Activated effector memory CD4-positive, alpha-beta T cell treated with anti-CD3 and anti-CD28 coated beads, Interleukin-2, amount 50 U/mL, for 16 hours (primary cell): Measurements from ENCODE around the gene TLCD3A.
"Not testable (repeated sequence)": the region's sequence is repeated elsewhere in the genome, so short reads cannot be mapped to it uniquely, and the experiment has no call there.

Experiments used
- DNase-seq: peaks from one replicate; pipeline ENCODE4 v3.0.0-alpha.2; 2020

TLCD3A gene

GRCh38 chr17:708132-708531 is 24.3 kb upstream of the TLCD3A start:
- no peak for DNase-seq

DNA sequence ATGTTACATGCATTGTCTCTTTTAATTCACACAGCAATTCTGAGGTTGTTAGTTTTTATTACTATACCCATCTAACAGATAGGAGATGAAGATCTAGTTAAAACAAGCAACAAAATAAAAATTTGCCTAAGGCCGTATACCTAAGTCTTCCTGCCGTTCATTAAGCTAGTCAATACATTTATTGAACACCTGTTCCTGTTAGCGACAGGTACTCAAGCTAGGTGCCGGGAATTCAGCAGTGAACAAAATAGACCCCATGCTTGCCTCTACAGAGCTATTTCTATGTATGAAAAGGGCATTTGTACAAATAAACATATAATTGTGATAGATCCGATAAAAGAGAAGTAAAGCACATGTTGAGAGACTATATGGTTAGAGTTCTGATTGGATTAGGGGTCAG is 14.3 kb upstream of the TLCD3A start:
- DNase-seq, result no peak

DNA sequence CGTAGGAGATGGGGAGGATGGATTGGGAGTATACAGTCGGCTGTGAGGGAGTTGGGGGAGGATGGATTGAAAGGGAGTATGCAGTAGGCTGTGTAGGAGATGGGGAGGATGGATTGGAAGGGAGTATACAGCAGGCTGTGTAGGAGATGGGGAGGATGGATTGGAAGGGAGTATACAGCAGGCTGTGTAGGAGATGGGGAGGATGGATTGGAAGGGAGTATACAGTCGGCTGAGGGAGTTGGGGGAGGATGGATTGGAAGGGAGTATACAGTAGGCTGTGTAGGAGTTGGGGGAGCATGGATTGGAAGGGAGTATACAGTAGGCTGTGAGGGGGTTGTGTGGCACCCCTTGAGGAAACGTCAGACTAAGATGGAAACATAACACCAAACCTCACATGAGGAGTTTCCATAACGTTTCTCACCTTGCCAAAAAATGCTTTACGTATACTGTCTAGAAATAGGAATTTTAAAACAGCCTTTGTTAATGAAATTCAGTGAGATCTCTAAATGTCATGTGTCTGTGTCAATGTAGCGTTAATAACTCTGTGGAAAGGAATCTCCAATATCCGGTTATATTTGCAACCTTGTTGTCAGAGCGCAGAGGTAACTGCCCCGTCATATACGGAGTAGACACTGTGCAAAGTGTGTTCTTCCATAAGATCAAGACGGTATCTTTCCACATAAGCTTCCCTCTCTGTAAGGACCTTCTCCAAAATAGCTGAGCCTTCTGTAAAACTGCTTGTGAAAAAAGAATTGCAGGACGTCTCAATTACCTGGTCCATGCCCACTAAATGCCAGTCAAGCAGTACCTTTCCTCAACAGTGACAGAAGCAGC is 11.5 kb upstream of the TLCD3A start:
- no peak for DNase-seq

DNA sequence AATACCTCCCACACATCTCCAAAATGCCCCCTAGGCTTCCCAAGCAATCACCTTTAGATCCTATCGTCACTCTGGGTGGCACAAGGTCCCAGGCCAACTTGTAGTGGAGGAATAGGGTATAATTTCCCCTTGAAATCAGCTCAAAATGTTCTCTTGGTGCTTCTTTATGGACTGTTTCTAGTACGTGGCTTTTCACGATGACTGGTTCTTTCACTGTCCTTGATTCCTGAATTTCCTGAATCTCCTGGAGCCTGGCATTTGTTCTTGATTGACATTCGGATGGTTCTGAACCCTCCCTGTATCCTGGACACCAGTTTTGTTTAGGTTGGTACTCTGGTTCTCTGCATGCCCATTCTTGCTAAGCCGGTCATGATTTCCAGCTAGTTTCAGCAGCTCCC is 10.9 kb upstream of the TLCD3A start:
- no peak for DNase-seq

DNA sequence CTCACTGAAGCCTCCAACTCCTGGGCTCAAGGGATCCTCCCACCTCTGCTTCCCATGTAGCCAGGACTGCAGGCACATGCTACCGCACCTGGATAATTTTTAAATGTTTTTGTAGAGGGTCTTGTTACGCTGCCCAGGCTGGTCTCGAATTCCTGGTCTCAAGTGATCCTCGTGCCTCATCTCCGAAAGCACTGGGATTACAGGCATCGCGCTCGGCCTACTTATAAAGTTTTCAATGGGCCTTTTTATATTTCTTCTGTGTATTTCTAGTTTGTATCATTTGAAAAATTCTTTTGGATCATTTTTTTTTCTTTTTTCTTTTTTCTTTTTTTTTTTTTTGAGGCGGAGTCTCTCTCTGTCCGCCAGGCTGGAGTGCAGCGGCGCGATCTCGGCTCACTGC is 7.3 kb upstream of the TLCD3A start:
- DNase-seq, result no peak

DNA sequence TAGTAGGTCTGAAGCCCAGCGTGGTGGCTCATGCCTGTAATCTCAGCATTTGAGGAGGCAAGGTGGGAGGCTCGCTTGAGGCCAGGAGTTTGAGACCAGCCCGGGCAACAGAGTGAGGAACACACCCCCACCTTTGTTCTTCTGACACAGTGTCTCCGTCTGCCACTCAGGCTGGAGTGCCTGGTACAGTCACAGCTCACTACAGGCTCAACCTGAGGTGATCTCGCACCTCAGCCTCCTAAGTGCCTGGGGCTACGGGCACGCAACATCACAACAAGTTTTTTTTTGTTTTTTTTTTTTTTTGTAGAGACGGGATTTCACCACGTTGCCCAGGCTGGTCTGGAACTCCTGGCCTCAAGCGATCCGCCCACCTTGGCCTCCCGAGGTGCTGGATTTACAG is 6.7 kb upstream of the TLCD3A start:
- DNase-seq, result no peak

- no peak for DNase-seq
Measured at GRCh38 chr17:726271-726919, 6.0 kb upstream of the TLCD3A start.

GRCh38 chr17:728911-729310 is 3.5 kb upstream of the TLCD3A start:
- no peak for DNase-seq

DNA sequence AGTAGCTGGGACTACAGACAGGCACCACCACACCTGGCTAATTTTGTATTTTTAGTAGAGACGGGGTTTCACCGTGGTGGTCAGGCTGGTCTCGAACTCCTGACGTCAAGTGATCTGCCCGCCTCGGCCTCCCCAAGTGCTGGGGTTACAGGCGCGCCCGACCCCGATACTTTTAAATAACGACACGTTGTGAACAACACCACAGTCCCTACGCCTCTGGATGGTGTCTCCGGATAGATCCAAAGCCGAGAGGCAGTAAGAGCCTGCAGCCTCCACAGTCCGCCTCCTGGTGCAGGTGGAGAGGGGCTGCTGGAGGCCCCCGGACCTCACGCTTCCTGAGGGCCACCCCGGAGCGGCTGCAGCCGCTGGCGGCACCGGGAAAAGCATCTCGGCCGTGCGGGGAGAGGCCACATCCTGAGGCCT is 741 bp upstream of the TLCD3A start:
- no peak for DNase-seq

DNA sequence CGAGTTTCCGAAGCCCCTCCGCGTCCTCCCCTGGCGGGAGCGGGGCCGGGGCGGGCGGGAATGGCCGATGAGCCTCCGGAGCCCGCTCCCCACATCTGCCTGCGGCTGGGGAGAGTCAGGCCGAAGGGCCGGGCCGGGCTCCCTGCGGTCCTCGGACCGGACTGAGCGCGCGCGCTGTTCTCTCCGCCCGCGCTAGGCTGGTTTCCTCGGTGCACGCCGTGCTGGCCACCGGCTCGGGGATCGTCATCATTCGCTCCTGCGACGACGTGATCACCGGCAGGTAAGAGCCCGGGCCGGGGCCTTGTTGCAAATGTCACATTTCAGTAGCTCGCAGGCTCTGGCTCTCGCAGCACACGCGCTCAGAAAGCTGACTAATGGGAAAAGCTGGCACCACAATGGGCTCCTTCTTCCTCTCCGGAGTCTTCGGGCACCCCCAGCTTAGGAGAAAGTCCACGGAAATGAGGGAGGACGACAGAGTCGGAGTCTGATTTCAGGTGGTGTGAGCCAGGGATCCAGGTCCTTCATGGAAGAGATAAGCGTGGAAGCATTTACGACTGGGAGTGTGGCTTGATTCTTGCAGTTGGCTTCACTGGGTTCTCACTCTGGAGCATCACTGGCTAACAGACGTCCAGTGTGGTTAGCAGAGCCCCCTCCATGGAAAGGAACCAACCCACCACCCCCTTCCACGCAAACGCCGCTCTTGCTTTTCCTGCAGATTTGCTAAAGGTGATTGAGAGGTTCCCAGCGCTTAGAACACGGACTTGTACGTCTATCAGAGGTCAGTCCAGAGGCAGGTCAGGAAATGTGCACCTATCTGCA is 715 bp downstream of the TLCD3A start:
- DNase-seq, result peak; percentile 71

DNA sequence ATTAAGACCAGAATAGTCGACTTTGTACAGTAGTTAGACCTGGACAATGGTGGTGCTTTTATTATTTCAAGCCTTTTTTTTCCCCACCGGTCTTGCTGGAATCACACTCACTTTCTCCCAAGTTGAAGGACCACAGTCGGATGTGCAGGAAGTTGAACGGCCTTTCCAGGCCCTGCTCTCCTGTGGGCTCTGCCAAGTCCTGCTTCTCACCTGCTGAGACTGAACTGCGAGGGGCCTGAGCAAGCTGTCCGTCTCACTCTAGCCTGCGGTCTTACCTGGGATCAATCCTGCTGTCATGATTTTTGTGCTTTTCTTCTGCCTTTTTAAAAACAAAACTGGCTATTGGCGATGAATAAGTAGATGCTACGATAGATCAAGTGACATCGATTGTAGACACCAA is 1.3 kb downstream of the TLCD3A start:
- DNase-seq, result no peak

- DNase-seq, result no peak
Measured at GRCh38 chr17:737561-738113, 5.2 kb downstream of the TLCD3A start.

DNA sequence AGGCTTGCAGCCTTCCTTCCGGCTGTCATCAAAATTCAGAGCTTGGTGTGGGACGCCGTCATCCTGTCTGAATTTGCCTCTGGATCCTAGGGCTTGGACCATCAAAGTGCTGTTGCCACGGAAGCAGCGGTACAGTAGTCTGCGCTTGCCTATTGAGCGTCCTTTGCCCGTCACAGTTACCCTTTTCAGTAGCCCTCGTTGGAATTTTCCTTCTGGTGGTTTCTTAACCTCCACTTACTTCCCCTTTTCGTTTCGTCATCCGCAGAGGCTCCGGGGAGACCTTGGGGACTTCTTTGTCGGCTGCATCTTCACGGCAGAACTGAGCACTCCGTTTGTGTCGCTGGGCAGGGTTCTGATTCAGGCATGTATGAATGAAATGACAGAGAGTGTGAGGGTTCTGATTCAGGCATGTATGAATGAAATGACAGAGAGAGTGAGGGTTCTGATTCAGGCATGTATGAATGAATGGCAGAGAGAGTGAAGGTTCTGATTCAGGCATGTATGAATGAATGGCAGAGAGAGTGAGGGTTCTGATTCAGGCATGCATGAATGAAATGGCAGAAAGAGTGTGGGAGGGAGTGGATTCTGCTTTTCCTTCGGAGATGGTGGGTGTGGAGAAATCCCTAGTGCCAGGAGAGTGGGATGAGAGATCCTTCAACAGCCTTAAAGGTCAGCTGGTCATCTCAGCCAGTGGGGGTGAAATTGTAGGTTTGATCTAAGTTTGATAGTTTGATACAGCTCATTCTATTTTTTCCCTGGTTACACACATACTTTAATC is 8.0 kb downstream of the TLCD3A start:
- DNase-seq, result peak; percentile 65

- DNase-seq, result no peak
Measured at GRCh38 chr17:742147-742793, 9.9 kb downstream of the TLCD3A start.

GRCh38 chr17:743139-743538 is 10.7 kb downstream of the TLCD3A start:
- no peak for DNase-seq

DNA sequence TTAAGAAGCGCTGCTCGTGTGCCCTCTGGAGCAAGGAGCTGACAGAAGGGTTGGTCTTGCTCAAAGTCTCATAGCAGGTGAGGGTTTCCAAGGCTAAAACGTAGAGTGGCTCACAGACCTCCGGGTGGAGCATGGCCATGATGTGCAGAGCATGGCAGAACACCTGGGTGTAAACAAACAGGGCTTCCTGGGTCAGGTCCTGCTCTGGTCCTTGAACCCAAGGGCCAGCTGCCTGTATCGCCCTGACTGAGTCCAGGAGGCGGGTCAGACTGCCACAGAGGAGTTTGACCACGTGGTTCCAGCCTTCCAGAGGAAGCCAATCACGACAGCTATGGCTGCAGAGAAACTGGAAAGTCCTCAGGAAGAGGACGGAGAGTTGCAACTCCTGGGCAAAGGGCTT is 12.5 kb downstream of the TLCD3A start:
- no peak for DNase-seq

- no peak for DNase-seq
Measured at GRCh38 chr17:745406-745805, 13.0 kb downstream of the TLCD3A start.

DNA sequence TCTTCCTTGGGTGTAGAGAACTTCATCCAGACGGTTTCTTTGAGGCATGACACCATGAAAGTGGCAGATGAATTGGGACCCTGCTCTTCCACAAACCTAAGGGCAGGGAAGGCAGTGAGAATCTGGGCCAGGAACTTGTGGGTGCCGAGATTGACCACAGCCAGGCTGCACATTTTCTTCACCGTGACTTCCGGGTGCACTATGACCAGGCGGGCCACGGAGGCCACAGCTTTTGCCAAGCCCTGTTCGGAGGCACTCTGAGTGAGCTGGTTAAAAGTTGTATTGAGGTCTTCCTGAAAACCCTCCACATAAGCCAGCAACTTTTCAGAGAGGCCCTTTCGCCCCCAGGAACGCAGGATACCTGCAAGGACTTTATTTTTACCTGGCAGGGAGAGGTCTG is 13.8 kb downstream of the TLCD3A start:
- no peak for DNase-seq

GRCh38 chr17:746783-747629 is 14.6 kb downstream of the TLCD3A start:
- no peak for DNase-seq

GRCh38 chr17:748604-749003 is 16.2 kb downstream of the TLCD3A start:
- DNase-seq, result not testable (repeated sequence)

DNA sequence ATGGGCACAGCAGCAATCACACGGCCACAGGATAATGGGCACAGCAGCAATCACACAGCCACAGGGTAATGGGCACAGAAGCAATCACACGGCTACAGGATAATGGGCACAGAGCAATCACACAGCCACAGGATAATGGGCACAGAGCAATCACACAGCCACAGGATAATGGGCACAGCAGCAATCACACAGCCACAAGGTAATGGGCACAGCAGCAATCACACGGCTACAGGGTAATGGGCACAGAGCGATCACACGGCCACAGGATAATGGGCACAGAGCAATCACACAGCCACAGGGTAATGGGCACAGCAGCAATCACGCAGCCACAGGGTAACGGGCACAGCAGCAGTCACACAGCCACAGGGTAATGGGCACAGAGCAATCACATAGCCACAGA is 17.0 kb downstream of the TLCD3A start:
- not testable (repeated sequence) for DNase-seq
